GM20431 (cell line): ENCODE data around the gene SPINK5.

ENCODE experiments used
- in situ Hi-C: fragments of 300-500 bp; cut with MseI, MboI; formaldehyde crosslinking; loops from one replicate; pipeline ENCODE4 v1.15.0; 2020; ENCODE audit warnings: low sequenced_read_pairs; ENCODE audit not compliant: unreplicated experiment

The SPINK5 gene

GRCh38 chr5:148166550-148167283, 102.9 kb downstream of the SPINK5 start:
- in situ Hi-C loops = no loop called here

- in situ Hi-C loops = no loop called here
Observed at GRCh38 chr5:148168246-148168645, 104.5 kb downstream of the SPINK5 start, which contains the start of gene SPINK14. Gene SPINK14 (plus strand): TSS chr5:148168546. CDS start chr5:148169733, 1,187 bp downstream.

GRCh38 chr5:148172377-148172776, 108.6 kb downstream of the SPINK5 start:
- in situ Hi-C loops = no loop called here

GRCh38 chr5:148176480-148176879, 112.7 kb downstream of the SPINK5 start:
- in situ Hi-C loops = no loop called here

GRCh38 chr5:148177207-148177606, 113.4 kb downstream of the SPINK5 start:
- in situ Hi-C loops = no loop called here

GRCh38 chr5:148179234-148179824, 115.5 kb downstream of the SPINK5 start:
- in situ Hi-C loops = no loop called here

GRCh38 chr5:148186248-148187003, 122.6 kb downstream of the SPINK5 start:
- in situ Hi-C loops = no loop called here
